ENCODE data around the gene PLP2. TPM values are rescaled to one million over a fixed set of nuclear protein-coding genes. Genes with fewer than 3 reads are reported as not detected.

The PLP2 gene
- total RNA-seq, 2 donors from 2014 or later = 19.4 to 30.1 TPM

Small RNAs within 50 kb of the gene (small RNA-seq; reads per million reads assigned to genes)
- not detected for gene RN7SL262P

Other genes with a start within 250 kb of the PLP2 start
- 10 to 100 TPM; 23.6 to 40.2 TPM for gene OTUD5, start 214.3 kb upstream of the PLP2 start, total RNA-seq
- 1 to 10 TPM in 1 of 2 donors, under 1 TPM in 1; 0.52 to 1.3 TPM for gene KCND1, start 200.1 kb upstream of the PLP2 start, total RNA-seq
- 10 to 100 TPM; 22.8 to 42.5 TPM for gene GRIPAP1, start 169.6 kb upstream of the PLP2 start, total RNA-seq
- gene TFE3, start 128.5 kb upstream of the PLP2 start, total RNA-seq = 10 to 100 TPM; 24.9 to 71.9 TPM
- 10 to 100 TPM in 1 of 2 donors, 1 to 10 TPM in 1; 6.5 to 13.8 TPM for gene CCDC120, start 112.9 kb upstream of the PLP2 start, total RNA-seq
- 10 to 100 TPM in 1 of 2 donors, 1 to 10 TPM in 1; 5.4 to 10.9 TPM for gene PRAF2, start 97.9 kb upstream of the PLP2 start, total RNA-seq
- 10 to 100 TPM; 59.4 to 77.1 TPM for gene WDR45, start 92.0 kb upstream of the PLP2 start, total RNA-seq
- 10 to 100 TPM; 12.9 to 15.3 TPM for gene GPKOW, start 48.2 kb upstream of the PLP2 start, total RNA-seq
- gene MAGIX, start 9.1 kb upstream of the PLP2 start, total RNA-seq = 10 to 100 TPM; 13.2 to 40.9 TPM
- 10 to 100 TPM in 1 of 2 donors, 1 to 10 TPM in 1; 7.5 to 13.2 TPM for gene PRICKLE3, start 14.5 kb downstream of the PLP2 start, total RNA-seq
- gene SYP, start 28.3 kb downstream of the PLP2 start, total RNA-seq = 1 to 10 TPM; 5.4 to 6.6 TPM
- under 1 TPM in 1 of 2 donors, not detected in 1; 0.26 TPM for gene CACNA1F, start 61.4 kb downstream of the PLP2 start, total RNA-seq
- 1 to 10 TPM; 8.2 to 9.1 TPM for gene CCDC22, start 63.6 kb downstream of the PLP2 start, total RNA-seq
- gene FOXP3, start 92.8 kb downstream of the PLP2 start, total RNA-seq = not detected
- gene PPP1R3F, start 97.9 kb downstream of the PLP2 start, total RNA-seq = 10 to 100 TPM in 1 of 2 donors, 1 to 10 TPM in 1; 3.0 to 16.3 TPM
- not detected for gene GAGE10, start 131.7 kb downstream of the PLP2 start, total RNA-seq
- gene GAGE12J, start 150.1 kb downstream of the PLP2 start, total RNA-seq = not detected
- not detected for gene GAGE13, start 159.7 kb downstream of the PLP2 start, total RNA-seq